Liver (tissue), 9 donors: ENCODE results near the gene ORMDL2. TPM values are rescaled to one million over a fixed set of nuclear protein-coding genes. Genes with fewer than 3 reads are reported as not detected.

Experiments
- DNase-seq: peaks from one replicate; pipeline ENCODE4 v3.0.0-alpha.2; 2017; ENCODE audit warnings: low spot score
- H3K27ac ChIP-seq, 2 donors: one replicate each; pipeline ENCODE4 v1.7.0; 2013; ENCODE audit warnings: inconsistent platforms in 2 of 2, low read length in 2 of 2, control low read depth in 1 of 2, low read depth in 1 of 2, mild to moderate bottlenecking in 1 of 2
- H3K27me3 ChIP-seq, 4 donors: one replicate each; pipeline versions ENCODE4 v1.6.1 to v1.7.0; 2013; ENCODE audit warnings: low read length in 3 of 4, inconsistent platforms in 1 of 4, mild to moderate bottlenecking in 1 of 4, moderate library complexity in 1 of 4; ENCODE audit not compliant: control insufficient read depth in 4 of 4, insufficient read depth in 4 of 4
- H3K36me3 ChIP-seq, 4 donors: one replicate each; pipeline versions ENCODE4 v1.6.1 to v1.7.0; 2013; ENCODE audit warnings: low read length in 3 of 4, mild to moderate bottlenecking in 3 of 4, low read depth in 1 of 4, moderate library complexity in 1 of 4; ENCODE audit not compliant: control insufficient read depth in 4 of 4, insufficient read depth in 3 of 4
- H3K4me1 ChIP-seq, 4 donors: one replicate each; pipeline versions ENCODE4 v1.6.1 to v1.7.0; 2013; ENCODE audit warnings: low read length in 3 of 4, mild to moderate bottlenecking in 3 of 4, moderate library complexity in 1 of 4; ENCODE audit not compliant: control insufficient read depth in 4 of 4, insufficient read depth in 4 of 4
- H3K4me3 ChIP-seq, 3 donors: one replicate each; pipeline versions ENCODE4 v1.6.1 to v1.7.0; 2013; ENCODE audit warnings: low read length in 3 of 3, control low read depth in 1 of 3, low read depth in 1 of 3, mild to moderate bottlenecking in 1 of 3
- H3K9ac ChIP-seq, 2 donors: one replicate each; pipeline ENCODE4 v1.7.0; 2013; ENCODE audit warnings: low read length in 2 of 2, mild to moderate bottlenecking in 2 of 2, moderate library complexity in 2 of 2, control low read depth in 1 of 2, low read depth in 1 of 2
- H3K9me3 ChIP-seq, 4 donors: one replicate each; pipeline versions ENCODE4 v1.6.1 to v1.7.0; 2013; ENCODE audit warnings: low read length in 3 of 4; ENCODE audit not compliant: control insufficient read depth in 4 of 4
- CTCF ChIP-seq: fragments of 150-350 bp; IDR thresholded peaks from 2 replicates; pipeline ENCODE4 v1.5.1; 2017; ENCODE audit warnings: improper control_type of control experiment, low read depth, low read length; ENCODE audit not compliant: missing input control
- FOXA1 ChIP-seq: IDR thresholded peaks from 2 replicates; pipeline ENCODE4 v1.6.1; 2016; ENCODE audit warnings: antibody characterized with exemption
- FOXA2 ChIP-seq: IDR thresholded peaks from 2 replicates; pipeline ENCODE4 v1.6.1; 2016; ENCODE audit warnings: antibody characterized with exemption
- GABPA ChIP-seq, 2 donors: IDR thresholded peaks in 1 of 2; conservative IDR thresholded peaks in 1 of 2; 2 replicates each; pipeline ENCODE4 v1.6.1; 2016; ENCODE audit warnings: antibody characterized with exemption in 2 of 2, mild to moderate bottlenecking in 1 of 2, moderate library complexity in 1 of 2
- HNF4A ChIP-seq, 2 donors: conservative IDR thresholded peaks; 2 replicates each; pipeline ENCODE4 v1.6.1; 2016; ENCODE audit warnings: antibody characterized with exemption in 2 of 2, mild to moderate bottlenecking in 2 of 2
- JUND ChIP-seq, 2 donors: IDR thresholded peaks; 2 replicates each; pipeline ENCODE4 v1.6.1; 2016; ENCODE audit warnings: antibody characterized with exemption in 2 of 2
- NR2F2 ChIP-seq: IDR thresholded peaks from 2 replicates; pipeline ENCODE4 v1.6.1; 2016; ENCODE audit warnings: antibody characterized with exemption
- RAD21 ChIP-seq, 2 donors: IDR thresholded peaks; 2 replicates each; pipeline ENCODE4 v1.6.1; 2016; ENCODE audit warnings: antibody characterized with exemption in 2 of 2, mild to moderate bottlenecking in 2 of 2
- RXRA ChIP-seq, 2 donors: IDR thresholded peaks; 2 replicates each; pipeline ENCODE4 v1.6.1; 2017 to 2018; ENCODE audit warnings: antibody characterized with exemption in 2 of 2, mild to moderate bottlenecking in 1 of 2
- TAF1 ChIP-seq: conservative IDR thresholded peaks from 2 replicates; pipeline ENCODE4 v1.6.1; 2016; ENCODE audit warnings: antibody characterized with exemption, mild to moderate bottlenecking
- YY1 ChIP-seq: IDR thresholded peaks from 2 replicates; pipeline ENCODE4 v1.6.1; 2016; ENCODE audit warnings: antibody characterized with exemption, mild to moderate bottlenecking
- ZBTB33 ChIP-seq: IDR thresholded peaks from 2 replicates; pipeline ENCODE4 v1.6.1; 2016; ENCODE audit warnings: antibody characterized with exemption
- polyA plus RNA-seq, 2 donors: library from polyadenylated mRNA; stranded (reverse) in 1 of 2; unstranded in 1 of 2; fragments of 200-250 nt in 1 of 2; fragments of >200 nt in 1 of 2; fragmentation: Nextera tagmentation in 1 of 2; extraction: Ambion mirVana in 1 of 2; gene quantifications; one replicate each; pipeline versions ENCODE4 v1.2.1 to v1.2.3, GENCODE V29; 2013 to 2015
- total RNA-seq, 2 donors: library from RNA; depleted of rRNA; stranded (reverse); fragments of >200 nt; gene quantifications; one replicate each; pipeline ENCODE4 v1.2.3, GENCODE V29; 2014
- TF ChIP-seq, protein P1 (sequence below): IDR thresholded peaks from 2 replicates; pipeline ENCODE4 v1.6.1; 2016; ENCODE audit warnings: antibody characterized with exemption
- TF ChIP-seq, protein P2 (sequence below): IDR thresholded peaks from 2 replicates; pipeline ENCODE4 v1.6.1; 2016; ENCODE audit warnings: antibody characterized with exemption, mild to moderate bottlenecking
- TF ChIP-seq, protein P3 (sequence below): IDR thresholded peaks from 2 replicates; pipeline ENCODE4 v1.6.1; 2016; ENCODE audit warnings: antibody characterized with exemption
- donor health status: healthy.
- donor health status: healthy.
- donor health status: healthy.
- donor health status: healthy.
- donor health status: healthy.

ORMDL2 gene
- total and polyA plus RNA-seq, 4 donors, result 12.8 to 54.2 (median 24.4) TPM

- H3K4me1 ChIP-seq, result peaks cover 0 to 25% (median 19%) of the 10 kb centered on the region in 4 donors
Observed at GRCh38 chr12:55814257-55814656, 3.6 kb upstream of the ORMDL2 start.

More at GRCh38 chr12:55814257-55814656, 3.6 kb upstream of the ORMDL2 start:
- no peaks in the 10 kb centered on the region for H3K27me3 ChIP-seq
- no peak overlapping the region for H3K27ac ChIP-seq
- H3K9me3 ChIP-seq, result no peaks in the 10 kb centered on the region
- H3K36me3 ChIP-seq, result peaks cover 0 to 6% (median 1%) of the 10 kb centered on the region in 4 donors
- TF ChIP-seq FOXA1 (no peak), ZBTB33 (no peak), JUND (IDR thresholded peaks at IDR 0.05) (no peak), HNF4A (conservative IDR thresholded peaks at IDR 0.05) (no peak), RXRA (IDR thresholded peaks at IDR 0.05) (no peak), YY1 (no peak), GABPA (IDR thresholded peaks at IDR 0.05 in 1 of 2, conservative IDR thresholded peaks at IDR 0.05 in 1 of 2) (no peak), NR2F2 (no peak), TAF1 (no peak), CTCF (no peak), FOXA2 (no peak), RAD21 (IDR thresholded peaks at IDR 0.05) (no peak)
- TF ChIP-seq, protein P1, sequence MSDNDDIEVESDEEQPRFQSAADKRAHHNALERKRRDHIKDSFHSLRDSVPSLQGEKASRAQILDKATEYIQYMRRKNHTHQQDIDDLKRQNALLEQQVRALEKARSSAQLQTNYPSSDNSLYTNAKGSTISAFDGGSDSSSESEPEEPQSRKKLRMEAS, result no peak
- TF ChIP-seq, protein P2, sequence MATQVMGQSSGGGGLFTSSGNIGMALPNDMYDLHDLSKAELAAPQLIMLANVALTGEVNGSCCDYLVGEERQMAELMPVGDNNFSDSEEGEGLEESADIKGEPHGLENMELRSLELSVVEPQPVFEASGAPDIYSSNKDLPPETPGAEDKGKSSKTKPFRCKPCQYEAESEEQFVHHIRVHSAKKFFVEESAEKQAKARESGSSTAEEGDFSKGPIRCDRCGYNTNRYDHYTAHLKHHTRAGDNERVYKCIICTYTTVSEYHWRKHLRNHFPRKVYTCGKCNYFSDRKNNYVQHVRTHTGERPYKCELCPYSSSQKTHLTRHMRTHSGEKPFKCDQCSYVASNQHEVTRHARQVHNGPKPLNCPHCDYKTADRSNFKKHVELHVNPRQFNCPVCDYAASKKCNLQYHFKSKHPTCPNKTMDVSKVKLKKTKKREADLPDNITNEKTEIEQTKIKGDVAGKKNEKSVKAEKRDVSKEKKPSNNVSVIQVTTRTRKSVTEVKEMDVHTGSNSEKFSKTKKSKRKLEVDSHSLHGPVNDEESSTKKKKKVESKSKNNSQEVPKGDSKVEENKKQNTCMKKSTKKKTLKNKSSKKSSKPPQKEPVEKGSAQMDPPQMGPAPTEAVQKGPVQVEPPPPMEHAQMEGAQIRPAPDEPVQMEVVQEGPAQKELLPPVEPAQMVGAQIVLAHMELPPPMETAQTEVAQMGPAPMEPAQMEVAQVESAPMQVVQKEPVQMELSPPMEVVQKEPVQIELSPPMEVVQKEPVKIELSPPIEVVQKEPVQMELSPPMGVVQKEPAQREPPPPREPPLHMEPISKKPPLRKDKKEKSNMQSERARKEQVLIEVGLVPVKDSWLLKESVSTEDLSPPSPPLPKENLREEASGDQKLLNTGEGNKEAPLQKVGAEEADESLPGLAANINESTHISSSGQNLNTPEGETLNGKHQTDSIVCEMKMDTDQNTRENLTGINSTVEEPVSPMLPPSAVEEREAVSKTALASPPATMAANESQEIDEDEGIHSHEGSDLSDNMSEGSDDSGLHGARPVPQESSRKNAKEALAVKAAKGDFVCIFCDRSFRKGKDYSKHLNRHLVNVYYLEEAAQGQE, result no peak
- TF ChIP-seq, protein P3, sequence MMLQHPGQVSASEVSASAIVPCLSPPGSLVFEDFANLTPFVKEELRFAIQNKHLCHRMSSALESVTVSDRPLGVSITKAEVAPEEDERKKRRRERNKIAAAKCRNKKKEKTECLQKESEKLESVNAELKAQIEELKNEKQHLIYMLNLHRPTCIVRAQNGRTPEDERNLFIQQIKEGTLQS, result no peak
- no peak overlapping the region for H3K9ac ChIP-seq
- DNase-seq, result no peak
- no peak overlapping the region for H3K4me3 ChIP-seq
